Tibial nerve (tissue), 3 donors: Measurements from ENCODE around the gene RAP1B.

Experiments
- POLR2A ChIP-seq, 2 donors: fragments of 450-650 bp; IDR thresholded peaks; one replicate each; pipeline ENCODE4 v1.6.1; 2017; ENCODE audit warnings: antibody characterized with exemption in 2 of 2, mild to moderate bottlenecking in 2 of 2, moderate library complexity in 2 of 2
- TF ChIP-seq, protein P1 (sequence below), 5 experiments: fragments of 200-600 bp in 3 of 5; fragments of 450-650 bp in 2 of 5; sonication (generic) in 3 of 5; IDR thresholded peaks; one replicate each; pipeline ENCODE4 v1.5.1; 2016 to 2019; ENCODE audit warnings: antibody characterized with exemption in 5 of 5, mild to moderate bottlenecking in 3 of 5, moderate library complexity in 2 of 5

GRCh38 chr12:68686262-68686594 lies 75.5 kb downstream of the RAP1B start:
- TF ChIP-seq, protein P1, sequence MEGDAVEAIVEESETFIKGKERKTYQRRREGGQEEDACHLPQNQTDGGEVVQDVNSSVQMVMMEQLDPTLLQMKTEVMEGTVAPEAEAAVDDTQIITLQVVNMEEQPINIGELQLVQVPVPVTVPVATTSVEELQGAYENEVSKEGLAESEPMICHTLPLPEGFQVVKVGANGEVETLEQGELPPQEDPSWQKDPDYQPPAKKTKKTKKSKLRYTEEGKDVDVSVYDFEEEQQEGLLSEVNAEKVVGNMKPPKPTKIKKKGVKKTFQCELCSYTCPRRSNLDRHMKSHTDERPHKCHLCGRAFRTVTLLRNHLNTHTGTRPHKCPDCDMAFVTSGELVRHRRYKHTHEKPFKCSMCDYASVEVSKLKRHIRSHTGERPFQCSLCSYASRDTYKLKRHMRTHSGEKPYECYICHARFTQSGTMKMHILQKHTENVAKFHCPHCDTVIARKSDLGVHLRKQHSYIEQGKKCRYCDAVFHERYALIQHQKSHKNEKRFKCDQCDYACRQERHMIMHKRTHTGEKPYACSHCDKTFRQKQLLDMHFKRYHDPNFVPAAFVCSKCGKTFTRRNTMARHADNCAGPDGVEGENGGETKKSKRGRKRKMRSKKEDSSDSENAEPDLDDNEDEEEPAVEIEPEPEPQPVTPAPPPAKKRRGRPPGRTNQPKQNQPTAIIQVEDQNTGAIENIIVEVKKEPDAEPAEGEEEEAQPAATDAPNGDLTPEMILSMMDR (IDR thresholded peaks at IDR 0.05) = no peak
- no peak for TF ChIP-seq POLR2A (IDR thresholded peaks at IDR 0.05)
